ENCODE measurements around the gene MC1R. TPM values are rescaled to one million over a fixed set of nuclear protein-coding genes. Genes with fewer than 3 reads are reported as not detected.
A peak's percentile ranks its signal among the peaks of the same experiment; 100 is the strongest.

The MC1R gene
- total RNA-seq, 1 experiment from 2014 or later = 16.9 TPM

DNA sequence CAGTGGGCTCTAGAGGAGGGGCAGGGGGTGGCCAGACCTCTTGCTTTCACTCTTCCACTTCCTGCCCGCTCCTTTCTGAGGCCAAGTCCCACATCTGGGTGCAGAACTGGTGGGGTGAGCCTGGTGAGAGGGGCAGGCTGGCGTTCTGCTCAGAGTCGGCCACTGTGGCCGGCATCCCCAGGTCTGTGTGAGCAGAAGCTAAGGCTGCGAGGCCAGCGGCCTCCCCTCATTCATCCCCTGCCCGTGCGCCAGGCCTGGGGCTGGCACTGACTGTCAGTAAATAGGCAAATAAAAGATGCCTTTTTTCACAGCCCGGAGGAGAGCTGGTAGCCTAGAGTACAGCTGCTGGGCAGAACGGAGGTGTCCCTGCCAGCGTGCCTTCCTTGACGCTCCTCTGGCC, 31.1 kb downstream of the MC1R start:
- peaks cover 24% of the 10 kb centered on the region for H3K36me3 Mint-ChIP-seq (ENCODE audit: insufficient read depth, unreplicated experiment)
- BruUV-seq (replicated peaks) = no TSS peak
- no peak overlapping the region for H3K27ac Mint-ChIP-seq (ENCODE audit: unreplicated experiment)
- peaks cover 24% of the 10 kb centered on the region for H3K27me3 Mint-ChIP-seq (ENCODE audit: unreplicated experiment)
- CTCF ChIA-PET = interaction anchor here (0.5 to 0.7 kb wide), 2 partner anchors 23 to 137 kb away, joined by 3 to 4 read pairs; no protein-coding TSS in a partner anchor
- H3K4me1 Mint-ChIP-seq (ENCODE audit: low read depth, unreplicated experiment) = peaks cover 8% of the 10 kb centered on the region
- no peak for DNase-seq
- intact Hi-C loops (cut with micrococcal nuclease; ENCODE audit: unreplicated experiment) = no loop called here
- H3K4me3 Mint-ChIP-seq (ENCODE audit: low read depth, unreplicated experiment) = peak overlapping the region; percentile 65
- no peaks in the 10 kb centered on the region for H3K9me3 Mint-ChIP-seq (ENCODE audit: low read depth, unreplicated experiment)
- TF ChIP-seq, protein P1, sequence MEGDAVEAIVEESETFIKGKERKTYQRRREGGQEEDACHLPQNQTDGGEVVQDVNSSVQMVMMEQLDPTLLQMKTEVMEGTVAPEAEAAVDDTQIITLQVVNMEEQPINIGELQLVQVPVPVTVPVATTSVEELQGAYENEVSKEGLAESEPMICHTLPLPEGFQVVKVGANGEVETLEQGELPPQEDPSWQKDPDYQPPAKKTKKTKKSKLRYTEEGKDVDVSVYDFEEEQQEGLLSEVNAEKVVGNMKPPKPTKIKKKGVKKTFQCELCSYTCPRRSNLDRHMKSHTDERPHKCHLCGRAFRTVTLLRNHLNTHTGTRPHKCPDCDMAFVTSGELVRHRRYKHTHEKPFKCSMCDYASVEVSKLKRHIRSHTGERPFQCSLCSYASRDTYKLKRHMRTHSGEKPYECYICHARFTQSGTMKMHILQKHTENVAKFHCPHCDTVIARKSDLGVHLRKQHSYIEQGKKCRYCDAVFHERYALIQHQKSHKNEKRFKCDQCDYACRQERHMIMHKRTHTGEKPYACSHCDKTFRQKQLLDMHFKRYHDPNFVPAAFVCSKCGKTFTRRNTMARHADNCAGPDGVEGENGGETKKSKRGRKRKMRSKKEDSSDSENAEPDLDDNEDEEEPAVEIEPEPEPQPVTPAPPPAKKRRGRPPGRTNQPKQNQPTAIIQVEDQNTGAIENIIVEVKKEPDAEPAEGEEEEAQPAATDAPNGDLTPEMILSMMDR (IDR thresholded peaks at IDR 0.05; ENCODE audit: unreplicated experiment) = no peak

DNA sequence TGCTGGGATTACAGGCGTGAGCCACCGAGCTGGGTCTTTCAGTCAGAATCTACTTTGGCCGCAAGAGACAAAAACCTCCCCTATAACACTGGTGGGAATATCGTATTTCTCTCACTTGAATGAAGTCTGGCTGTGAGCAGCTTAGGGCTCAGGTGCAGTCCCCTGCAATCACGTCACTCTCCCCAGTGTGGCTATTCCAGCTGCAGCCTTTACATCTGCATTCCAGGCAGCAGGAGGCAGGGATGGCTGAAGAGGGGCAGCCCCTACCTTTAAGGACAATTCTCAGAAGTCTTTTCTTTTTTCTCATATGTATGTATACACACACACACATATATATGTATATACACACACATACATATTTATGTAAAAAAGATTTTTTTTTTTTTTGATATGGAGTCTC, 32.8 kb downstream of the MC1R start:
- no peaks in the 10 kb centered on the region for H3K9me3 Mint-ChIP-seq (ENCODE audit: low read depth, unreplicated experiment)
- CTCF ChIA-PET = interaction anchor here (0.5 to 0.6 kb wide), 2 partner anchors 46 to 1127 kb away, joined by 4 to 5 read pairs; no protein-coding TSS in a partner anchor
- H3K4me3 Mint-ChIP-seq (ENCODE audit: low read depth, unreplicated experiment) = no peak overlapping the region
- TF ChIP-seq, protein P1 (IDR thresholded peaks at IDR 0.05; ENCODE audit: unreplicated experiment) = no peak
- DNase-seq = no peak
- H3K4me1 Mint-ChIP-seq (ENCODE audit: low read depth, unreplicated experiment) = peaks cover 8% of the 10 kb centered on the region
- H3K27ac Mint-ChIP-seq (ENCODE audit: unreplicated experiment) = no peak overlapping the region
- BruUV-seq (replicated peaks) = no TSS peak
- intact Hi-C loops (cut with micrococcal nuclease; ENCODE audit: unreplicated experiment) = no loop called here
- peaks cover 8% of the 10 kb centered on the region for H3K27me3 Mint-ChIP-seq (ENCODE audit: unreplicated experiment)
- H3K36me3 Mint-ChIP-seq (ENCODE audit: insufficient read depth, unreplicated experiment) = peaks cover 30% of the 10 kb centered on the region

DNA sequence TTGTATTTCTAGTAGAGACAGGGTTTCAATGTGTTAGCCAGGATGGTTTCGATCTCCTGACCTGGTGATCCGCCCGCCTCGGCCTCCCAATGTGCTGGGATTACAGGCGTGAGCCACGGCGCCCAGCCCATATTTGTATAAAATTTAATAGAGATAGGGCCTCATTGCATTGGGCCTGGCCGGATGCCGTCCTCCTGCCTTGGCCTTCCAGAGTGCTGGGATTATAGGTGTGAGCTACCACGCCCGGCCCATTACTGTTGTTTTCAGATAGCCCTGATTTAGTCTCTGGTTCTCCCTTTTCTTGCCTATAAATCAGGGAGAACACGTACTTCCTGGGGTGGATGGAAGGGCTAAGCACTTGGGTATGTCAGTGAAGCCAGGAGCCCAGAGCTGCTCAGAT, 33.4 kb downstream of the MC1R start:
- CTCF ChIA-PET = no interaction called here
- Mint-ChIP-seq H3K27ac (ENCODE audit: unreplicated experiment) (no peak overlapping the region), H3K27me3 (ENCODE audit: unreplicated experiment) (peaks cover 3% of the 10 kb centered on the region), H3K4me3 (ENCODE audit: low read depth, unreplicated experiment) (no peak overlapping the region), H3K4me1 (ENCODE audit: low read depth, unreplicated experiment) (peaks cover 8% of the 10 kb centered on the region), H3K36me3 (ENCODE audit: insufficient read depth, unreplicated experiment) (peaks cover 30% of the 10 kb centered on the region), H3K9me3 (ENCODE audit: low read depth, unreplicated experiment) (no peaks in the 10 kb centered on the region)
- TF ChIP-seq, protein P1 (IDR thresholded peaks at IDR 0.05; ENCODE audit: unreplicated experiment) = no peak
- no TSS peak for BruUV-seq (replicated peaks)
- DNase-seq = no peak
- intact Hi-C loops (cut with micrococcal nuclease; ENCODE audit: unreplicated experiment) = no loop called here

DNA sequence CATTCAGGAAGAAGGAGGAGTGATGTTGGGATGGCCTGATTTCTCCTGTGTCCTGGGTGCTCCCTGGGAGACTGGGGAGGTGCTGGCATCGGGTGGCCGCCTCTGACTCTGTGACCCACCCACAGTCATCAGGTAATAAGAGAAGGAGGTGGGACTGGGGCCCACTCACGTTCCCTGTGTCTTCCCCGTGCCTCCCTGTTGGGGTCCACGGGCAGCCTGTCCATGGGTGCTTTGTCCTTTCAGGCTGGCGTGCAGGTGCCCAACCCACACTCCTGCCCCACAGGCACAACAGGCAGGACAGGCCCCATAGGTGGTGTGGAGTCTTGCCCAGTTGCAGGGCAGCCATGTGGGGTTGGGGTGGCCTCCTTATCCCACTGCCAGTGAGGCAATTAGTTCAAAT, 33.9 kb downstream of the MC1R start:
- BruUV-seq (replicated peaks) = no TSS peak
- Mint-ChIP-seq H3K4me1 (ENCODE audit: low read depth, unreplicated experiment) (peaks cover 8% of the 10 kb centered on the region), H3K9me3 (ENCODE audit: low read depth, unreplicated experiment) (no peaks in the 10 kb centered on the region), H3K27me3 (ENCODE audit: unreplicated experiment) (no peaks in the 10 kb centered on the region), H3K27ac (ENCODE audit: unreplicated experiment) (no peak overlapping the region), H3K4me3 (ENCODE audit: low read depth, unreplicated experiment) (no peak overlapping the region), H3K36me3 (ENCODE audit: insufficient read depth, unreplicated experiment) (peaks cover 29% of the 10 kb centered on the region)
- TF ChIP-seq, protein P1 (IDR thresholded peaks at IDR 0.05; ENCODE audit: unreplicated experiment) = no peak
- DNase-seq = no peak
- CTCF ChIA-PET = no interaction called here
- intact Hi-C loops (cut with micrococcal nuclease; ENCODE audit: unreplicated experiment) = no loop called here
